GM18519 (cell line): ENCODE data around the gene MGMT.

ENCODE experiments used
- ATAC-seq: cut with Tn5 transposase; IDR thresholded peaks from one replicate; pipeline ENCODE4 v1.9.1; 2021; ENCODE audit warnings: mild to moderate bottlenecking, moderate library complexity; ENCODE audit not compliant: unreplicated experiment, low FRiP score

The MGMT gene

DNA sequence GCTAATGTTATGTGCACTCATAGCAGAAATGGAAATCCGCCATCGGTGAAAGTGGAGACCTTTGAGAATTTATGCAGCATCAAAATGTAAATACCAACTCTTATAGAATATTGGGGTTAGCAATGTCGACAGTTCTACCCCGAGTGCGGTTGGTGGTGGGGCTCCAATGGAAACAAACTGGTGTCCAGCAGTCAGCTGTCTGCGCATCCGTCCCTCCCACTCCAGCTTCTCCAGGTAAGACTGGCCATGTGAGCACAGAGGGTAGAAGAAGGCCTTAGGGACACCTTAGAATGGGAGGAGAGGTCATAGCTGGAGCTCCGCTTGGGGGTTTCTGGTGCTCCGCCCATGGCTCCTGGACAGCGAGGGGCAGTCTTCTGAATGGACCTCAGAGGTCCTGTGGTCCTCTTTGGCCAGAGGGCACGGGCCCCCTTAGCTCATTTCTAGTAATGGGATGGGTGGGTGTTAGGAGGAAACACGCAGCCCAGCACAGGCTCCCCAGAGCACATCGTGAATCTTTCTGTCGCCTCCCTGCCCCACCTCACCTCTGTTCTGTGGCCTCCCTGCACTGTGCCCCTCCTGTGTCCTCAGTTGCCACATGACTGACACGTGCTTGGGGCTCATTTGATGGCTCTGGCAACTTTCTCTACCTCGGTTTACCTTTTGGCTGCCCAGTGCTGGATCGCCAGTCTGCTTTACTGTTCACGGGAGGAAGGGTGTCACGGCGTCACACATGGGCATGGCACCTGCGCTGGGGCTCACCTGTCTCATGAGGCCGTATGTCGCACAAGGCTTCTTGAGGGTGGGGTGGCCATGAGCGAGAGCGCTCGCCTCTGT lies 50.0 kb downstream of the MGMT start:
- no peak for ATAC-seq

DNA sequence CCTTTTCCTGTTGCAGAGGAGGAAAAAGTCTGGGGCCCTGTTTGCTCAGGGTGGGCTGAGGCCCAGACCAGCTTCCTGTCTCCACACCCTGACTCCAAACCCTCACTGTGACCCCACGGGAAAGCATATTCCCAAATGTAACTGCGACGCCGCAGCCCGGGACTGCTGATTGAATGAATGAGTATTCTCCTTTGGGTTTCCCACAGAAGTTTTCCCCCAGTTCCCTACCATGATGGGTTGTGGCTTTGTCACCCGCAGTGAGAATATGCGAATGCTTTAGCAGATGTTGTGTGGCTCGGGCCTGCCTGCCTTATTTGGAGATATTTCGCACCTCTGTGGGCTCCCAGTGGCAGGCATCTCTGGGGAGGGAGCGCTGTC lies 50.6 kb downstream of the MGMT start:
- ATAC-seq: no peak

DNA sequence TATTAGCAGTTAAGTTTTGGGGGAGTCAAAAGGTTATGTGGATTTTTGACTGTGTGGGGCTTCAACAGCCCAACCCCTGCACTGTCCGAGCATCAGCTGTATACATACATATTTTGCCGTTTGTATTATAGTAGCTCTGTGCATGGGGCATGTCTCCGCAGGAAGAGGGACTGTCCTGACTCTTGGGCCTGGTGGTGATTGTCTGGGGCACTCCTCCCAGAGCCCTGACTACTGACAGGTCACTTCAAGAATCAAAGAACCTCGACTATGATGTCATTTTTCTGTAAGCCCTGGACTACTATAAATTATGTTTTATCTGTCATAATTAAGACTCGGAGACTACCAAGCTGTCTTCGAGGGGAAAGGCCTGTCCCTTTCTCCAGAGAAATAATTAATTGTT lies 51.8 kb downstream of the MGMT start:
- no peak for ATAC-seq

DNA sequence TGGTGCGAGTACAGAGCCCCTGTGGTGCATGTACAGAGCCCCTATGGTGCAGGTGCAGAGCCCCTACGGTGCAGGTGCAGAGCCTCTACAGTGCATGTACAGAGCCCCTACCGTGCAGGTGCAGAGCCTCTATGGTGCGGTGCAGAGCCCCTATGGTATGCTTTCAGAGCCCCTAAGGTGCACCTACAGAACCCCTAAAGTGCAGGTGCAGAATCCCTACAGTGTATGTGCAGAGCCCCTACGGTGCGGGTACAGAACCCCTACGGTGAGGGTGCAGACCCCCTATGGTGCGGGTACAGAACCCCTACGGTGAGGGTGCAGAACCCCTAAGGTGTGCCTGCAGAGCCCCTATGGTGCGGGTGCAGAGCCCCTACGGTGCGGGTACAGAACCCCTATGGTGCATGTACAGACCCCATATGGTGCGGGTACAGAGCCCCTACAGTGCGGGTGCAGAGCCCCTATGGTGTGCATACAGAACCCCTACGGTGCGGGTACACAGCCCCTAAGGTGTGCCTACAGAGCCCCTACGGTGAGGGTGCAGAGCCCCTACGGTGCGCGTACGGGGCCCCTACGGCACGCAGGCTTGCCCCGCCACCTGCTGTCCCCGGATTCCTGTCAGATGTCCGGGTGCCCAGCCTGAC lies 53.5 kb downstream of the MGMT start:
- ATAC-seq: no peak

DNA sequence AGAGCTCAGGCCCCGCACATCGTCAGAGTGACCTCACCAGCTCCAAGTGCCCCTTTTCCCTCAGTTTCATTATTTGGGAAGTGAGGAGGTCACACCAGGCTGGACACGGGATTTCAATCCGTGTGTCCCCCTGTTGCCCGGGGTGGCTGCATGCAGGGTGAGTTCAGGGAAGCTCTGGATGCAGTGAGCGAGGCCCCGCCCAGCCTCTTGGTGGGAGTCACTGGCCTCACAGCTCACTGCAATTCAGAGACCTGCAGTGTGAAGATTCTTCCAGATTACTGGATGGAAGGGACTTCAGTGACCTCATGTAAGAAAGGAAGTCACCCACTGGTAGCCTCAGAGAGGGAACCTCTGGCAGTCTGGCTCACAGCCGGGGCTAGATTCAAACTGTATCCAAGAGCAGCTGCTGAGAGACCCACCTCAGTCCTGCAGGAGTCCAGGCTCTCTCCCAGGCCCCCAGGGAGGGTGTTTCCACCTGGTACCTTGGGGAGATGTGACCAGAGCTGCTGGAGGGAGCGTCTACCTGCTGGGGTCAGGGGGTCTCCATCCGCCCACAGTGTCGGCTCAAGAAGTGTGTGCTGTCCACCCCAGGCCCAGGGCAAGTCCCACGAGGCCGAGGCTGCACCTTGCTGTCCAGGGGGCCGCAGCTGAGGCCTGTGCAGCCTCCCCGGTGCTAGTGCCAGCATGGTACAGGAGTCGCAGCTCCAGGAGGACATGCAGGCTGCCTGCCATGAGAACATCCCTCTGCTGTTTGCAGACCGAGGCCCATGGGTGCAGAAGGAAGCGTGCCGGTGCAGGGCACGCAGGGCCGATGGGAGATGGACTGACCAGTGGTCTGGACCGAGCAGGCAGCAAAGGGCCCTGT lies 54.4 kb downstream of the MGMT start:
- no peak for ATAC-seq

DNA sequence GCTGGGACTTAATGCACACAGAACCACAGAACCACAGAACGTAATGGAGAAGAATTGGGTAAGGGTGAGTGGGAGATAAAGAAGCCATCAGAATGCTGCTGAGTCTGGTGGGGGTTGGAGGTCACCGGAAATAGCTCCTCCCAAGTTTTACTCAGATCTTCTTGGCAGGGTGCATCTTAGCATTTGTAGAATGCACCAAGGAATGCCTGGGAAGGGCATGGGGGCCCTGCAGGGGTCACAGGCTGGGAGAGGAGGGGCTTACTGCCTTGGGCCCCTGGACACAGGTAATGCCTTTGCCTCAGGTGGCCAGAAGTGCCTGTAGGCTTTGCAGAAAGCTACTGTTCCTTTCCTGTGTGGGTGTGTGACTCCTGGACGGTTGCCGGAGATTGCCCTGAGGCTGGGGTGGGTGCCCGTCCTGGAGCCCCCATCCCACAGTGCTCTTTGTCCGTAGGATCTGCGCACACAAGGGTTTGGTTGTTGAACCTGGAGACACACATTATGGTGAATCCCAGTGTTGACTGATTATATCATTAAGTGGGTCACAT lies 55.1 kb downstream of the MGMT start:
- ATAC-seq: no peak

GRCh38 chr10:129523031-129523722 lies 56.1 kb downstream of the MGMT start:
- no peak for ATAC-seq

- ATAC-seq: no peak
These were observed 56.8 kb downstream of the MGMT start for GRCh38 chr10:129523723-129524316.

- ATAC-seq: no peak
These were observed 57.9 kb downstream of the MGMT start for GRCh38 chr10:129524936-129525335.

GRCh38 chr10:129525401-129525801 lies 58.4 kb downstream of the MGMT start:
- ATAC-seq: no peak

DNA sequence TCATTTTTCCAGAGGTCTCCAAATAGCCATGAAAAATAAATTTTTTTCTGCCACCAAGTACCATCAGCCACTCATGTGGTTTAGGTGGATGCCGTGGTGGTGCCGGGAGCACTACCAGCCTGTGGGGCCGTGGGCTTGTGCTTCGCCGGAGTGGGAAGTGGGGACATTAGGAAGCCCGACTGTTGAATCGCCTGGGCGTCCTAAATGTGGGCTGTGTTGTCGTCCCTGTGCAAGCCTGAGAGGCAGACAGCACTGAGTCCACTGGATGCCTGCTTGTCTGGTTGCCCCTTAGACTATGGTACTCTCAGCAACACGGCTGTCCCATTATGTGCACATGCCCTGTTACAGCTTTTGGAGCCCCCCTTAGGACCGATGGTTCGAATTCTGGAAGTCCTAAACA lies 59.9 kb downstream of the MGMT start:
- no peak for ATAC-seq

GRCh38 chr10:129528376-129528978 lies 61.4 kb downstream of the MGMT start:
- ATAC-seq: no peak

DNA sequence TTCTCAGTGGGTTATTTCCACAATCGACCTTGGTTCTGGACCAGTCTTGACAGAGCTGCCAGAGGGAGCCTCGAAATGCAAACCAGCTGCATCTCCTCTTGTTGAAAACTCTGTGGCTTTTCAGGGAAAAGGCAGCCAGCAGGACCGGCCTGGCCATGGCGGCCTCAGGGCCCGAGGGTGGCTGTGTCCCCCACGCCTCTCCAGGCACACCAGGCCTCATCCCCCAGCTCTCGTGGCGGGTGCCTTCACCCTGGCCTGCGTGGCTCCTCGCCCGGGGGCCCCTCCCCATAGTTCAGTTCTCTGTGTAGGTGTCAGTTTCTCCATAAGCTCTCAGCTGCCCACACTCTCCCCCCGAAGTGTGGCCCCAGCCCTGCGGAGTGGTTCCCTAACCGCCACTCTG lies 63.5 kb downstream of the MGMT start:
- no peak for ATAC-seq

DNA sequence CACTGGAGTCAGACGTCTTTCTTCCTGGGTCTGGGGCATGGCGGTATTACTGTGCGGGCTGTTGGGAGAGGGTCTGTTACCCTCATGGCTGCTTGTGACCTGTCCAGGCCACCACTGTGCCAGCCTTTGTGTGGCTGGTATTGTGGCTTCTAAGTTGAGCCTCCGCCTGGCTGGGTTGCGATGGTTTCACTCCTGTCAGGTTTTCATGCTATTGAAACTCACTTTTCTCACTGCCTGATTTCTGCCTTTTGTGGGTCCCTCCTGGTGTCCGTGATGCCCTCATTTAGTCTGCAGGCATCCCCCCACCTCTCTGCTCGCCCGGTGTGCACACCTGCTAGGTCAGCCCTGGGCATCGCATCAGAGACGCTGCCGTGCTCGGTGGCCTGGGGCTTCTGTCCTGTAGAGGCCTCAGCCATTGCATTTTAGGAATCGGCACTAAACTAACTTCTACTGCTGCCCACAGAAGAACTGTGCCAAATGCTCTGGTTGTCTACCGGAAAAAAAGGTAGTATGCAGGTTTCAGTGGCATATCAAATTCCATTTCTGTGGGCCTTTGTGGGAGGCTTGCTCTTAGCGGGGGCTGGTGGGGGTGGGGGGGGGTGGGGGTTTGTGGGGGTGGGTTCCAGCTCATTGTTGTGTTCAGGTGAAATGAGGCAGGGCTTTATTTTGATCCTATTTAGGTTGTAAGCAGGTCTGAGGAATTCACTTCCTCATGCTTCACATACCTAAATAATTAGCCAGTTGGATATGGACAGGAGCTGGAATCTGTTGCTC lies 64.3 kb downstream of the MGMT start:
- ATAC-seq: no peak

- ATAC-seq: no peak
These were observed 65.1 kb downstream of the MGMT start for GRCh38 chr10:129531969-129532660.

GRCh38 chr10:129532838-129533237 lies 65.8 kb downstream of the MGMT start:
- ATAC-seq: no peak

DNA sequence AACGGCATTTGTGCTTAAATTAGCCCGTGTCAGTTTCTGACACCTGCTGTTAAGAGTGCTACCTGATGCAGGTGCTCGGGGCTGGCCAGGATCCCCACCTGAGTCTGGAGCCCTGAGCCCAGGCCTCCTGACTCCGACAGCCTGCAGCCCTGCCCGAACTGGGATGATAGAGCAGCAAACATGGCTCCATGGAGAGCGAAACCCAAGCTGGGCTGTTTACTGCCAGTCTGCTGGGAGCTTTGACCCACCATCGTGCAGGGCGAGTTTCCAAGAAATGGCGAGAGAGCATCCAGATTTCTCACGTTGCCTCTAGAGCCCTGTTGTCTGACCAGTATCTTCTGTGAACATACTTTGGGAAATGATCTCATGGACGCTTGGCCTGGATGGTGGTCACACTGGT lies 66.2 kb downstream of the MGMT start:
- no peak for ATAC-seq

GRCh38 chr10:129534826-129535225 lies 67.8 kb downstream of the MGMT start:
- ATAC-seq: no peak
